Muscle of arm (tissue), 12 donors: ENCODE measurements around the gene NKAIN2. TPM values are rescaled to one million over a fixed set of nuclear protein-coding genes. Genes with fewer than 3 reads are reported as not detected.
"Not testable (repeated sequence)": the region's sequence is repeated elsewhere in the genome, so short reads cannot be mapped to it uniquely, and the experiment has no call there.

Experiments
- DNase-seq: peaks from one replicate; pipeline ENCODE4 v3.0.0-alpha.2; 2013
- polyA plus RNA-seq, 12 donors: library from polyadenylated mRNA; unstranded; fragments of 120-200 nt; gene quantifications; one replicate each; pipeline ENCODE4 v1.2.1, GENCODE V29; 2013; ENCODE audit not compliant: insufficient read length in 12 of 12

Gene NKAIN2
- polyA plus RNA-seq, 12 donors = 5.0 to 10.7 (median 7.4) TPM; not detected in 1

DNA sequence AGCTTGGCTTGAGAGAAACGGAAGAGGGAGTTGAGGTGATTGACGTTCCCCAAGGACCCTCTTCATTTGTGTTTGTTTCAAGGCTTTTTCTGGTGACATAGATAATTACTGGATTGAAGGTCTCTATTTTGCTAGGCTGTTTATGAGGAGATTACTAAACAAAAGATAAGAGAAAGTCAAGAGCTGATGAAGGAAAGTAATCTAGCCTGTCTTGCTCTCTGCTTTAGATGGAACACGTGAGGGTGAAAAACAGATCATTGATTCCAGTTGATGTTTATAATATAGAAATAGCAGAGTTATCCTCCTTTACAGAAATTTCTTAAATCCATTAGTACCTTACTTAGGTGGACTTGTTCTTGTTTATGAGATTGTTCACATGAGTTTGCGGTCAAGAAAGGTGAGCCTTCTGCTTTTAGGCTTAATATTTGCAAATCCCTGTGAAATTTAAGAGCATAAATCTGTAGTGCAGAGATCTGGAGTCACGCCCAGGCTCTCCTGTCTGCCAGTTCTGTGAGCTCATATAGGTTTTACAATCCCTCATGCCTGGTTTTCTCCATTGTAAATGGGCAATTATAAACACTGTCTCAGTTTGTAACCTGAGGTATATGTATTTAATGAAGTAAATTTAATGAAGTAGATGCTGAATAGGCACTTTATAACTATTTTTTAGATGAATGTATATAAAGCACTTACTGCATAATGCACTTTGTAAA, 272.8 kb downstream of the NKAIN2 start:
- DNase-seq = peak; percentile 60

DNA sequence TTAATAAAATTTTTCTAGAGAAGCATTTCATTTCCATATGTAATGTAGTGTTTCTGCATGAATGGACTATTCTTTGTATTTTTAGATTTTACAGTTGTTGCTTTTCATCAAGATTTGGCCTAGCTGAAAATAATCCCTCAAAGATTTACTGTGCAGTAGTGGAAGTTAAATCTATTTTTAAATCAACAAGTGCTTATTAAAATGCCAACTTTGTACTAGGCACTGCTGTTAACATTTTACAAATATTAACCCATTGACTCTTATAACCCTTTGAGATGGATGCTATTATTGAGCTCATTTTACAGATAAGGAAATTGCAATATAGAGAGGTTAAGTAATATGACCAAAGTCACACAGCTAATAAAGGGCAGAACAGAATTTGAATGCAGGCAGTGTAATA, 274.5 kb downstream of the NKAIN2 start:
- DNase-seq = no peak

- no peak for DNase-seq
These were observed 276.8 kb downstream of the NKAIN2 start for GRCh38 chr6:124080483-124080882.

DNA sequence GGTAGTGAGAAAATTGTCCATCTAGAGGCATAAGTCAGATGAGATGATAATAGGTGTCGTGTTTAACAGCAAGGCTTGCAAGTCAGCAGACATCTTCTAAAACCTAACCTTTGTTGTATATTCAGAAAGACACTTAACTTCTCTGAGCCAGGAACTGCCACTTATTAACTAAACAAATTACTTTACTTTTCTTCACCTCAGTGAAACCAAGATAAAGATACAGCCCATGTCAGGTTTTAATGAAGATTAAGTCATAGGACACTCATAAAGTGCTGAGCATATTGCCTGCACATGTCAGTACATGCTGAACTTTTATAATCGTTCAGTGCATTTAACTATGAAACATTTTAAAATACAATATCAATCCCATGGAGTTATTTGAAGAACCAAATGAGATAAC, 286.8 kb downstream of the NKAIN2 start:
- DNase-seq = no peak

DNA sequence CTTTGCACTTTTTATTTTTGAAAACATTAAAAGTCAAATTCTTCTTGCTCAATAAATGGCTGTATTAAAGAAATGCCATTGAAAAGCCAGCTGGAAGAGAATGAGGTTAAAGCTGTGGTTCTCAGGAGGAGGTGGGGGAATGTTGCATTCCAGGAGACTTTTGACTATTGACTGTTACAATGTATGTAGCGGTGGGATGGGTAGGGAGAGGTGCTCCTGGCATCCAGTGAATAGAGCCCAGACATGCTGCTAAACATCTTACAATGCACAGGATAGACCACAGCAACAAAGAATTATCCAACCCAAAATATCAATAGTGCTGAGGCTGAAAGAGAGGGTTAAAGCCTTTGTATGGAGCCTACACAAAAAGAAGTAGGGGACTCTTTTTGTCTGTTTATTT, 295.9 kb downstream of the NKAIN2 start:
- DNase-seq = no peak

- DNase-seq = no peak
These were observed 306.8 kb downstream of the NKAIN2 start for GRCh38 chr6:124110514-124110913.

DNA sequence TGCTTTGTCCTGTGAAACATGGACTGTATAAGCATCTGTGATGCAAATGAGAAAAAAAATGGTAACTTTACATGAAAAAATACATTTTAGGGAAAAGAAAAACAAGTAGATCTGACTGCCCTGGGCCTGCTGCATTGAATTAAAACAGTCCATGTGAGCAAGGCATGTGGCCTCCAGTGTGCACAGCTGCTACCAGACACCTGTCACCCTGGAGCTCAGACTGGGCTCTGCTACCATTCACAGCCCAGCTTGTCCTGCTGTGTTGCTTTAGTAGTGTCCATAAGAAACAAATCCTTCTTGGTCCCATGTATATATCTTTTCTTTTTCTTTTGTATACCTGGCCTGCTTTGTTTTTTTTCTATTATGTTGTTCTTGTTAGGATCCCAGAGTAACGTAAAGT, 315.9 kb downstream of the NKAIN2 start:
- DNase-seq = peak; percentile 22

- no peak for DNase-seq
These were observed 320.0 kb downstream of the NKAIN2 start for GRCh38 chr6:124123617-124124209.

DNA sequence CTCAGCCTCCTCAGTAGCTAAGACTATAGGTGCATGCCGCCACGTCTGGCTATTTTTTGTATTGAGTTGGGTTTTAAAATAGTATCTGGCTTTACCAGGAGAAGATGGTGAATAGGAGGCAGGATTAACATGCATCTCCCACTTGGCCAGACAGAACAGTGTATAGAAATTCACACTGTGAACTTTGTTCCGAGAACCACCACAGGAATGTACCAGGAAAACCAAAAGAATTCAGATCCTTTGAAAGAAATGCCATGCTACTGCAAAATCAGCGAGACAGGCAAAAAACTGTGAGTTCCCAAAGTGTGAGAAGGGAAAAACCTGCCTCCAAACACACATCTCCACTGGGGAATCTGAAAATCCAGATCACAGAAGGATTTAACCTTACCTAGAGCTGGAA, 327.6 kb downstream of the NKAIN2 start:
- DNase-seq = no peak

DNA sequence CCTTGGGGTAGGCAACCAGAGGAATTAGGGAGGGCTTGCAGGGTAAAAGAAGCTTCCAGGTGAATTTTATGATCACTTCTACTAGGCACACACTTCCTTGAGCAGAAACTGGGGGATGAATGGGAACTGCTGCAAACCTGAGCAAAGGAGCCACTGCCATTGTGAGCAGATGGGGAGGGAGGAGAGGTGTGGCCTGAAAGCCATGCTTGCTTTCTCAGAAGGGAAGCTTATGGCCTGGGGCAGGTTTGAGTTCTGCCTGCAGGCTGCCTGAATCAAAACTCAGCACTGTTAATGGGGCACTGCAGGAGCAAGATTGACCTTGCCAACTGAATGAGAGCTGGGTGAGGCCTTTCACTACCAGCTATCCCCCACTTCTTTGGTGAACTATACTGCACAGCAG, 328.1 kb downstream of the NKAIN2 start:
- DNase-seq = no peak

GRCh38 chr6:124132256-124132655, 328.6 kb downstream of the NKAIN2 start:
- DNase-seq = no peak

DNA sequence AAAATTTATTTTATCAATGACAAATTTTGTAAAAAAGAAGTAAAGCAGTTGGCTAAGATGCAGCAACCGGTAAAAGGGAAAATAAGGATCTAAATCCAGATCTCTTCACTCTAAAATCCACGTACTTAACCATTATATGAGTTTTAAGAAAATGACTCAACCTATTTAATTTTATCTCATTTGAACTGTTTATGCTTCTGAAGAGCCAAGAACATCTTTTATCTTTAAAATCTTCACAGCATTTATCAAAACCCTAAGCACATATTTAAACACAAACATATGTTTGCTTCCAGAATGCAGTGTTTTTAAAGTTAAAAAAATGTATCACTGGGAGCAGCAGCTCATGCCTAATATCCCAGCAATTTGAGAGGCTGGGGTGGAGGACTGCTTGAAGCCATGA, 339.2 kb downstream of the NKAIN2 start:
- DNase-seq = no peak

GRCh38 chr6:124143435-124143834, 339.8 kb downstream of the NKAIN2 start:
- no peak for DNase-seq

DNA sequence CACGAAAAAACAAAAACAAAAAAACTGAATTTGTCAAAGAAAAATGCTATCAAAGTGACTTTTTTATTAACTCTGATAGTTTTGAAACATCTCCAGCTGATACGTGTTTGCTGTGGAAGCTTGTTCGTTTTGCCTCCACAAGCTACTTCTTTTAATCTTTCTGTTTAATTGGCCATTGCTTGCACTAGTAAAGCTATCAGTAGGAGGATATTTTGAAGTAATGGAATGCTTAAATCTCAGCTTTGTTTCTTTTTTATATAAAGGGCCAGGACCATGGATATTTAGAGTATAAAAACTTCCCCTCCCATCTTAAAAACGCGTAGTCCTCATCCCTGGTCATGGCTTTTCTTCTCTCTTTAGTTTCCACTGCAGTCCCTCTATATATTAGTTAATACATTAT, 344.0 kb downstream of the NKAIN2 start:
- DNase-seq = no peak

DNA sequence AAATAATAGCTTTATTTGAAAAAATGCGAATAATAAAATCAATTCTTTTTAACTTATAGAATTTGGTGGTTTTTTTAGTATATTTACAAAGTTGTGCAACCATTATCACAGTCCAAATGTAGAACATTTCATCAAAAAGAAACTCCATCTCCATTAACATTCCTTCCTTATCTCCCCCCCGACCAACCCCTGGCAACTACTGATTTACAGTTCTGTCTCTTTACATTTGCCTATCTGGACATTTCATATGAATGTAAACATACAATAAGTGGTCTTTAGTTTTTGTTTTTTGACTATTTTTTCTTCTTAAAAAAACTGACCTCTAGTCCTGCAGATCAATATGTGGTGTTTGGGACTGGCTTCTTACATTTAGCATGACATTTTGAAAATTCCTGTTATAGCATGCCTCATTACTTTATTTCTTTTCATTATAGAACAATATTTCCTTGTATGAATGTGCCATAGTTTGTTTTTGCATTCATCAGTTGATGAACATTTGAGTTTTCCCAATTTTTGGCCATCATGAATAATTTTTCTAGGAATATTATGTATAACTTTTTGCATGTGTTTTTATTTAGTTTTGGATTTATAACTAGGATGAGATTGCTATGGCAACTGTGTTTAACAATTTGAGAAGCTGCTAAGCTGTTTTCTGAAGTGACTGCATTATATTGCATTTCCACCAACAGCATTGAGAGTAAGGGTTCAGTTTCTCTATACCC, 344.7 kb downstream of the NKAIN2 start:
- no peak for DNase-seq

GRCh38 chr6:124149646-124150045, 346.0 kb downstream of the NKAIN2 start:
- DNase-seq = no peak

DNA sequence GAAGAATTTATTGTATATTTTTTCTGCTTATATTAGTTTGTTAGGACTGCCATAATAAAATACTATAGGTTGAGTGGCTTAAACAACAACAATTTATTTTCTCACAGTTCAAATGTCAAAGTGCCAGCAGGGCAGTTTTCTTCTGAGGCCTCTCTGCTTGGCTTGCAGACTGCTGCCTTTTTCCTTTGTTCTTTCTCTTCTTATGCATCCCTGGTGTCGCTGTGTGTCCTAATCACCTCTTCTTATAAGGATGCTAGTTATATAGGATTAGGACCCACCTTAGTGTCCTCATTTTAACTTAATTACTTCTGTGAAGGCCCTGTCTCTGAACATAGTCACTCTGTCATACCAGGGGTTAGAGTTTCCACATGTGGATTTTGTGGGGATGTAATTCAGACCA, 354.4 kb downstream of the NKAIN2 start:
- DNase-seq = no peak

GRCh38 chr6:124163676-124164075, 360.0 kb downstream of the NKAIN2 start:
- DNase-seq = no peak

GRCh38 chr6:124164343-124164742, 360.7 kb downstream of the NKAIN2 start:
- no peak for DNase-seq

DNA sequence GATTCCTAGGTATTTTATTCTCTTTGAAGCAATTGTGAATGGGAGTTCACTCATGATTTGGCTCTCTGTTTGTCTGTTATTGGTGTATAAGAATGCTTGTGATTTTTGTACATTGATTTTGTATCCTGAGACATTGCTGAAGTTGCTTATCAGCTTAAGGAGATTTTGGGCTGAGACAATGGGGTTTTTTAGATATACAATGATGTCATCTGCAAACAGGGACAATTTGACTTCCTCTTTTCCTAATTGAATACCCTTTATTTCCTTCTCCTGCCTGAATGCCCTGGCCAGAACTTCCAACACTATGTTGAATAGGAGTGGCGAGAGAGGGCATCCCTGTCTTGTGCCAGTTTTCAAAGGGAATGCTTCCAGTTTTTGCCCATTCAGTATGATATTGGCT, 363.6 kb downstream of the NKAIN2 start:
- DNase-seq = not testable (repeated sequence)

GRCh38 chr6:124190256-124190655, 386.6 kb downstream of the NKAIN2 start:
- DNase-seq = no peak

GRCh38 chr6:124193132-124193531, 389.5 kb downstream of the NKAIN2 start:
- no peak for DNase-seq

GRCh38 chr6:124197148-124197547, 393.5 kb downstream of the NKAIN2 start:
- DNase-seq = no peak
